Activated T-cell treated with anti-CD3 and anti-CD28 coated beads, Interleukin-2, amount 50 U/mL, for 24 hours (primary cell): Measurements from ENCODE around the gene GPR158.

Experiments
- DNase-seq: peaks from one replicate; pipeline ENCODE4 v3.0.0-alpha.2; 2020
- H3K27ac Mint-ChIP-seq: 2 replicates; pipeline ENCODE4 v1.8.0; 2020; ENCODE audit warnings: mild to moderate bottlenecking, mixed read lengths
- H3K27me3 Mint-ChIP-seq: 2 replicates; pipeline ENCODE4 v1.8.0; 2020; ENCODE audit warnings: mixed read lengths
- H3K36me3 Mint-ChIP-seq: 2 replicates; pipeline ENCODE4 v1.8.0; 2020; ENCODE audit warnings: low read depth, mixed read lengths
- H3K4me1 Mint-ChIP-seq: 2 replicates; pipeline ENCODE4 v1.8.0; 2020; ENCODE audit warnings: low read depth, mixed read lengths
- H3K4me3 Mint-ChIP-seq: 2 replicates; pipeline ENCODE4 v1.8.0; 2020; ENCODE audit warnings: mild to moderate bottlenecking, moderate library complexity, mixed read lengths
- H3K9me3 Mint-ChIP-seq: 2 replicates; pipeline ENCODE4 v1.8.0; 2020; ENCODE audit warnings: mixed read lengths

The GPR158 gene

DNA sequence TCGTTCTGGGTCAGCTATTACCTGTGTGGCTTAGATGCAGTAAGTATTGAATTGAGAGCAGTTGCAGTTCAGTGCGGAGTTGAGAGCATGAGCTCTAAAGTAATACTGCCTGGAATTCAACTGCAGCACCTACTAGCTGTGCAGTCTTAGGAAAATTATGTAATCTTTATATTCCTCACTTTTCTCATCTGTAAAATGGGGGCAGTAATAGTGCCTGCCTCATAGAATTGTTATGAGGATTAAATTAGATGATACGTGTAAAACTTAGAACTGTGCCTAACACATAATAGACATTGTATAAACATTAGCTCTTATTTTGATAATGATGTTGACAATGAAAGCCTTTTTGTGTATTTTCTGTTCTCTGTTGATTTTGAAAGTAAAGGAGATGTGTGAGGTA lies 330.0 kb downstream of the GPR158 start:
- Mint-ChIP-seq H3K4me3 (no peak overlapping the region), H3K27me3 (no peaks in the 10 kb centered on the region), H3K36me3 (no peaks in the 10 kb centered on the region), H3K4me1 (no peaks in the 10 kb centered on the region), H3K9me3 (peaks cover 4% of the 10 kb centered on the region), H3K27ac (no peak overlapping the region)
- DNase-seq, result no peak

DNA sequence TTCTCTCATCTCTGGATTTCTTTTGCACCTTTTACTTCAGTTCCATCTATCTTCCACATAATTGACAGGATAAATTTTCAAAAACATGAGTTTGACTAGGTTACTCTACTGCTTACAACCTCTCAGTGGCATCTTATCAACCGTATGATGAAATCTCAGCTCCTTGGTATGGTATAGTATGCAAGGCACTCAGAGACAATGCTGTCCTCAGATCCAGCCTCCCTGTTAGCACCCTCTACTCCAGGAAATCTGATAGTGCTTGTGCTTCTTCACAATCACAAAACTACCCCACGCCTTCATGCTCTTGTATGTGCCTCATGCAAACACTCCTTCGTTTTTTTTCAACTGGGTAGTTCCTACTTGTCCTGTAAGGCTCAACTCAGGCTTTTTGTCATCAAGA lies 330.7 kb downstream of the GPR158 start:
- no peaks in the 10 kb centered on the region for H3K27me3 Mint-ChIP-seq
- H3K9me3 Mint-ChIP-seq, result peaks cover 4% of the 10 kb centered on the region
- H3K36me3 Mint-ChIP-seq, result no peaks in the 10 kb centered on the region
- no peak for DNase-seq
- no peak overlapping the region for H3K27ac Mint-ChIP-seq
- H3K4me3 Mint-ChIP-seq, result no peak overlapping the region
- H3K4me1 Mint-ChIP-seq, result no peaks in the 10 kb centered on the region

DNA sequence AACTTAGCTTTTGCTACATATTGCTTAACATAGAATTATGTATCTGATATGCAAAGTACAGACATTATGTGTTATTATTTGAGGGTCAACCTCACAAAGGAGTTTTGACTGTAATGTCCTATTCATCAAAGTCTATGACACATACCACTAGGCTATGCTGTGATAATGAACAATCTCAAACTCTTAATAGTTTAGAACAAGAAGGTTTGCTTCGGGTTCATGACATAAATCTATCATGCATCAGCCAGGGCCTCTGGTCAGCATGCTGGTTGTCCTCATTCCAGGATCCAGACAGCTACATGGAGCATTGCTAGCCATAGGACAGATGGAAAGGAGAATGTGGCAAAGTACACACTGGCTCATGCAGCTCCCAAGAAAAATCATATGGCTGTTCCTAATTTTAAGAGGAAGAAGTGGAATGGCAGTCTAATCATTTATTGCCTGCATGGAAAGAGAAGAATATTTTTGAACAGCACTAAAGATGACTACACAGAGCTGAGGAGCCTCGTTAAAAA lies 332.1 kb downstream of the GPR158 start:
- no peaks in the 10 kb centered on the region for H3K4me1 Mint-ChIP-seq
- H3K27ac Mint-ChIP-seq, result no peak overlapping the region
- H3K27me3 Mint-ChIP-seq, result no peaks in the 10 kb centered on the region
- H3K4me3 Mint-ChIP-seq, result no peak overlapping the region
- DNase-seq, result no peak
- no peaks in the 10 kb centered on the region for H3K36me3 Mint-ChIP-seq
- peaks cover 7% of the 10 kb centered on the region for H3K9me3 Mint-ChIP-seq

DNA sequence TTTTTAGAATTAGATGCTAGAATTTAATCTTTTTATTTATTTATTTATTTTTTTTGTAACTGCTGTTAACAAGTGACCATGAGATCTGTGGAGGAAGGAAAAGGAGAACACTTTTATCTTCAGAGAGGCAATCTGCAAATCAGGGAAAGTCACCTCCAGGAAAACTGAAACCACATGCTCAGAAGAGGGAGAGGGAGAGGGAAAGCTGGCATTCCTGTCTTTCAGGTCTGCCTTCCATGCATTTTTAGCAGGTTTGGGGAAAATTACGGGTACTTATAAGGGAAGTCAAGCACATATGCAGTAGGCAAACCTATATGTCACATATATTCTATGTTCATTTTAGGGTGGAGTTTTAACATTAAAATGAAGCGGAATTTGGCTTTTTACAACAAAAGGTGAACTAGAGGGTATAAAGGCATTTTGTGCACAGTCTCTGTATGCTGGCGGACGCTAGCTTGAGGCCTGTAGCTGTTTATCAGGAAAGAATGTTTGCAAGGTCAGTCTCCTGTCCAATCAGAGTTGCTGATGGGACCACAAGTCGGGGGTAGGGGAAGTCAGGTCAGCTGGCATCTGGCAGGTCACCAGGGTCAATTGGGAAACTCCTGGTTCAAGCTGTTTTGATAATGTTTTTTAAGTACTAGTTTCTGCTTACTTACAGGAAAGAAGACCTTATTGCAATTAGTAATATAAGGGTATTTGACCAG lies 333.5 kb downstream of the GPR158 start:
- H3K9me3 Mint-ChIP-seq, result peaks cover 9% of the 10 kb centered on the region
- H3K27ac Mint-ChIP-seq, result no peak overlapping the region
- no peaks in the 10 kb centered on the region for H3K4me1 Mint-ChIP-seq
- DNase-seq, result no peak
- no peak overlapping the region for H3K4me3 Mint-ChIP-seq
- H3K27me3 Mint-ChIP-seq, result no peaks in the 10 kb centered on the region
- no peaks in the 10 kb centered on the region for H3K36me3 Mint-ChIP-seq

DNA sequence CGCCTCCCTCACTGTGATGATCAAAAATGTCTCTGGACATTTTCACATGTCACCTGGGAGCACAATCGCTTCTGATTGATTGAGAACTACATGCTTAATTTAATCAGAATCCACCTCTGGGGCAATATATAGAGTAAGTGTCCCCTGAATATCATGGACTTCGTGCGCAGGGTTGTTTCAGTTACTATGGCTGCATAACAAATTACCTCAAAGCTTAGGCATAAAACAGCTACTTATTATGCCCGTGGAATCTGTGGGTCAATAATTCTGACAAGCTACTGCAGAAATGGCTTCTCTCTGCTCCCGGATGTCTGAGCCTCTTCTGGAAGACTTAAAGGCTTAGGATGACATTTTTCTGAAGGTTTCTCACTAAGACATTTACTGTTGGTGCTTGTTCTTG lies 334.4 kb downstream of the GPR158 start:
- H3K9me3 Mint-ChIP-seq, result peaks cover 13% of the 10 kb centered on the region
- no peak for DNase-seq
- H3K27ac Mint-ChIP-seq, result no peak overlapping the region
- H3K36me3 Mint-ChIP-seq, result no peaks in the 10 kb centered on the region
- no peaks in the 10 kb centered on the region for H3K27me3 Mint-ChIP-seq
- H3K4me1 Mint-ChIP-seq, result no peaks in the 10 kb centered on the region
- no peak overlapping the region for H3K4me3 Mint-ChIP-seq

DNA sequence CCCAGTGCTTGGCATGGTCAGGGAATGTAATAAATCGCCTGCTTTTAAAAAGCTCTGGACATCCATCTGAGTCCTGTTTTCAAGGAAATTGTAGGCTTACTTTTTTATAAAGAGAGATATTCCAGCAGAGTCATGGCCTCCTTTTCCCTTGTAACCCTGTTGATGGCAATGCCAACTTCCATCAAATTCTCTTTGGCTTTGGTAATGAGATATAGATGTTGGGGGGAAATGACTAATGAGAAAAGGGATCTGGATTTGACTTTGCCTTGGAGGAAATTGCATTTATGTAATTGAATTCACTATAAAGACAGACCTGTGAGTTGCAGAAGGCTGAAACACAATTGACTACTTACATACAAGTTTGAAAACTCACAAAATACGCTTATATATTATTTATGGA lies 347.5 kb downstream of the GPR158 start:
- DNase-seq, result no peak
- no peaks in the 10 kb centered on the region for H3K36me3 Mint-ChIP-seq
- no peak overlapping the region for H3K27ac Mint-ChIP-seq
- no peaks in the 10 kb centered on the region for H3K4me1 Mint-ChIP-seq
- peaks cover 7% of the 10 kb centered on the region for H3K9me3 Mint-ChIP-seq
- no peak overlapping the region for H3K4me3 Mint-ChIP-seq
- no peaks in the 10 kb centered on the region for H3K27me3 Mint-ChIP-seq

DNA sequence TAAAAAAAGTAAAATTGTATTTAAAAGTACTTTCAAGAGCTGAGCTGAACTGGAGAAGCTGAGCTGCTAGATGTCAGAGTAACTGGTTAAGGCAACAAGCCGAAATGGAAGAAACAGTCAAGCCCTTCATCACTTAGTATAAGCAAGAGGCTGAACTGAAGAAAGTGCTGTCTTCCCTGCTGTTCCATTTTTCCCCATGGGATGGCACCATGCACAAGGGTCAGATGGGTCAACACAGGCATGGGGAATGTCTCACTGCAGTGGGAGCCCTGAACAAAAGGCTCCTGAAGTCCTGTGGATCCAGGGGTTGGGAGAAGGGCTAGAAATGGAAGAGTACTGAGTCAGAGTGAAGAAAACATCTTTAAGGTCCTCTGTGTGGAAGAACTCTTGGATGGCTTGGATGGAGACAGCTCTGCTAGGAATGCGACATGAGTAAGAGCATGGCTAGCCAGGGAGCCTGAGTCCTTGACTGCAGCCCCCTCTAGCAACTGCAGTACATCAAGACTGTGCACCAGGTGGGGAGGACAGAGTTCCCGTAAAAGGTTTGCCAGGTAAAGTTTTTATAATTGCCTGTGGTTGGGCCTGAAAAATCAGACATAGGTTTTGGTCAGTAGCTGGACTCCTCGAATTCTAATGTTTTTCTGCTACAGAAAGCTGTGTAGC lies 348.3 kb downstream of the GPR158 start:
- DNase-seq, result no peak
- peaks cover 7% of the 10 kb centered on the region for H3K9me3 Mint-ChIP-seq
- no peaks in the 10 kb centered on the region for H3K27me3 Mint-ChIP-seq
- no peak overlapping the region for H3K4me3 Mint-ChIP-seq
- H3K36me3 Mint-ChIP-seq, result no peaks in the 10 kb centered on the region
- H3K4me1 Mint-ChIP-seq, result no peaks in the 10 kb centered on the region
- no peak overlapping the region for H3K27ac Mint-ChIP-seq

DNA sequence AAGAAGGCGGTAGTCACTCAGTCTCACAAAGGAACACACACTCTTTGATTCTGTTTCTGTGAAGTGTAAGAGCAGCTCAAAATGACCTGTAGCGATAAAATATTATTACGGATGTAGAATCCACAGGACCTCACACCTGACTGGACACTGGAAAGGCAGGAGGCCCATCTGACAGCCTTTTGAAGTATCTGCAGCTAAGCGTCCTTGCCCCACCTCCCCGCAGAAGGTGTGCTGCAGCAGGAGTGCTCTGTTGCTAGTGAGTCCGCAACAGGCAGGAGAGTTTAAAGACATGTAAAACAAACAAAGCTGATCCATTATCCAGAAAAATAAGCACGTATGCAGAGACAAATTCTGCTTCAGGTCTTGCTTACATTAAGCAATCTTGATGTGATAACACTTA lies 355.5 kb downstream of the GPR158 start:
- DNase-seq, result no peak
- no peak overlapping the region for H3K27ac Mint-ChIP-seq
- no peaks in the 10 kb centered on the region for H3K36me3 Mint-ChIP-seq
- peaks cover 2% of the 10 kb centered on the region for H3K9me3 Mint-ChIP-seq
- no peak overlapping the region for H3K4me3 Mint-ChIP-seq
- H3K4me1 Mint-ChIP-seq, result no peaks in the 10 kb centered on the region
- no peaks in the 10 kb centered on the region for H3K27me3 Mint-ChIP-seq

DNA sequence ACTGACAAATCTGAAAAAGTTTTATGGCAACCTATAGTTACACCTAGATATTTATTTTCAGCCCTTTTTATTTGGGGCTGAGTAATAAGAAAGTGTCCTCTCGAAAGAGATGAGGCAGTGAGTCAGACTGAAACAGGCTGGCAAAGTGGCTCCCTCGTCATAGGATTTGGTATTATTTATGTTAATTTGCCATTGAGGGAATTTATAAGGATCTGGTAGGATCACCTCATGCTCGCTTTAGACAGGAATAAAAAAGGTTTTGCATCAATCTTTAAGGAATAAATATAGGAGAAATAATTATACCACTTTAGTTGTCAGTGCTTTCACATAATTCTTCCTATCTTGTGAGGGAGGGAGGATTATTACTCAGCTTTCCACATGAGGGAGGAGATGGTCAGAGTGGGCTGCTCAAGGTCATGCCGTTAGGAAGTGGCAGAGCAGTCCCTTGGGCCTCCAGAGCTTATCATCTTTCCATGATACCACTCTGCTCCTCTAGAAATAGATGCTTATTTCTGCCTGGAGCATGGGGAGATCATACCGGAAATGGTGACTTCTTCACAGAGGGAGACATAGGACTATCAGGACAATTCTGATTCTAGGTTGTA lies 356.8 kb downstream of the GPR158 start:
- no peaks in the 10 kb centered on the region for H3K27me3 Mint-ChIP-seq
- H3K27ac Mint-ChIP-seq, result no peak overlapping the region
- H3K4me3 Mint-ChIP-seq, result no peak overlapping the region
- no peaks in the 10 kb centered on the region for H3K36me3 Mint-ChIP-seq
- H3K4me1 Mint-ChIP-seq, result no peaks in the 10 kb centered on the region
- no peaks in the 10 kb centered on the region for H3K9me3 Mint-ChIP-seq
- DNase-seq, result no peak

DNA sequence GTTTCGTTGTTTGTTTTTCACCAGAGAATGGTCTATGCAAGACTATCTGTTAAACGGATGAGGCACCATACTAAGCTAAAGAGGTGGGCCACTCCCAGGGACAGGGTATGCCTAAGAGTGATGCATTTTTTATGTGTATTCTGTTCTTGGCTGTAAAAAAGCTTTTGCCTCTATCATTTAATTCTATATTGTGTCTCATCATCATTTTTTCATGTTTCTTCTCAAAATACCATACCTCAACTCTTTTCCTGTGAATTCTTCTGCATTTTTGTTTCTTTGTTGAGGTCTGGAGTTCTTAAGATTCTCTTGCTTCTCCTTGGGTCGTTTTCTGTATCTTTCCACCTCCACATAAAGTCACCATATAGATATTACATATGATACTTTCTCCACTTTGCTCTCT lies 357.4 kb downstream of the GPR158 start:
- Mint-ChIP-seq H3K36me3 (no peaks in the 10 kb centered on the region), H3K27me3 (no peaks in the 10 kb centered on the region), H3K4me1 (no peaks in the 10 kb centered on the region), H3K27ac (no peak overlapping the region), H3K9me3 (no peaks in the 10 kb centered on the region), H3K4me3 (no peak overlapping the region)
- no peak for DNase-seq

DNA sequence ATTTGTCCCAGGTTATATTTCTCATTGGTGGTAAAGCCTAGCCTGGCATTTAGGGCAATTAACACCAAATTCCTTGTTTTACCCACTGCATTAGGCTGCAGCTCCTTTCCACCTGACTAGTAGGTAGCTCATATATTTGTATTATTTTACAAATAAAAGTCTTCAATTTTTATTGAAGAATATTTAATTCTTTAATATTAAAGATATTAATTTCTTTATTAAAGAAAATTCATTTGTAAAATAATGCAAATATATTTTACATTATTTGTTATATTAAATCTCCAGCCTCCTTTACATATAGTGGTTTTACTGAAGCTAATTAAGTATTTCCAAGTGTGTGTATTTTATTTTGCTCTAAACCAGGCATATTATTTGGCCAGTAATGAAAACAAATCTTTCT lies 361.2 kb downstream of the GPR158 start:
- H3K36me3 Mint-ChIP-seq, result no peaks in the 10 kb centered on the region
- H3K27ac Mint-ChIP-seq, result no peak overlapping the region
- no peaks in the 10 kb centered on the region for H3K27me3 Mint-ChIP-seq
- H3K4me3 Mint-ChIP-seq, result no peak overlapping the region
- no peaks in the 10 kb centered on the region for H3K4me1 Mint-ChIP-seq
- no peak for DNase-seq
- H3K9me3 Mint-ChIP-seq, result peaks cover 3% of the 10 kb centered on the region

DNA sequence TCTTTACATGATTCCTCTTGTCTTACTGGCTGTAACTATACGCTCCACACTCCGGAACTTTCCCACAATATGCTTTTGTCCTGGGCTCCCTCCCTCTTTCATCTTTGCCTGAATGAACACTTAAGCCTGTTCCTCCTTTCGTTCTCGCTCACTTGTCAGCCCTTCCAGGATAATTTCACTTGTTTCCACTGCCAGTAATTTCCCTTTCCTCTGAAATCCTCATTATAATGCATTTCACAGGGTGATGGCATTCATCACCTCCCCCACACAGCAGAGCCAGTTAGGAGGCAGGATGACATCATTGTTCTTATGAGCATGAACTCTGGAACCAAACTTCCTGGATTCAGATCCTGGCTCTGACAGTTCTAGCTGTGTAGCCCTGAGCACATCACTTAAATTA lies 372.6 kb downstream of the GPR158 start:
- Mint-ChIP-seq H3K36me3 (no peaks in the 10 kb centered on the region), H3K27me3 (no peaks in the 10 kb centered on the region), H3K4me1 (no peaks in the 10 kb centered on the region), H3K9me3 (peaks cover 5% of the 10 kb centered on the region), H3K4me3 (no peak overlapping the region), H3K27ac (no peak overlapping the region)
- no peak for DNase-seq

DNA sequence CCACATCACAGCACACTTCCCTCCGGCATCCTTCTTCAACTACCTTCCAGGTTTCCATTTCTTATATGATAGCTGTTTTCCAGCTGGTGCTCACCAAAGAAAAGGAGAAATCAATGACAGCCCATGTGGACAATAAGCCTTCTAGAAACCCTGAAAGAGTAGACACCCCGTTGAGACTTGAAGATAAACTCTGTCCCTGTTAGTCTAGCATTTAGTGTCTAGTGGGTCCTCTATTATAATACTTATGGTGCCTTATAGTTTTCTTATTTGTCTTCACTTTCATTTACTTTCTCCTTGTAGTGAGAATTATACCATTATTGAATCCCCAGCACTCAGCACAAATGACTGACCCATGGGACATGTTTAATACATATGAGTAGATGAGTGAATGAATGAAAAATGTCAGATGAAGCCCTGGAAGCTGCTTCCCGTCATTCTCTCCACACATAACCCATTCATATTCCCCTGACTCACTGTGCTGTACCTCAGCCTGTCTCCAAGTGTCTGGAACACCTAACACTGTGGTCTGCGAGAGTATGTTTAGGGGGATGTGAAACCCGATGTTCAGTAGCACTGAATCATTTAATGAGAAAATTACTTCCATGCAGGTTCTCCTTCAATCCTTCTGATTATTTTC lies 377.6 kb downstream of the GPR158 start:
- Mint-ChIP-seq H3K4me1 (no peaks in the 10 kb centered on the region), H3K36me3 (no peaks in the 10 kb centered on the region), H3K27me3 (no peaks in the 10 kb centered on the region), H3K27ac (no peak overlapping the region), H3K4me3 (no peak overlapping the region), H3K9me3 (peaks cover 1% of the 10 kb centered on the region)
- DNase-seq, result no peak

DNA sequence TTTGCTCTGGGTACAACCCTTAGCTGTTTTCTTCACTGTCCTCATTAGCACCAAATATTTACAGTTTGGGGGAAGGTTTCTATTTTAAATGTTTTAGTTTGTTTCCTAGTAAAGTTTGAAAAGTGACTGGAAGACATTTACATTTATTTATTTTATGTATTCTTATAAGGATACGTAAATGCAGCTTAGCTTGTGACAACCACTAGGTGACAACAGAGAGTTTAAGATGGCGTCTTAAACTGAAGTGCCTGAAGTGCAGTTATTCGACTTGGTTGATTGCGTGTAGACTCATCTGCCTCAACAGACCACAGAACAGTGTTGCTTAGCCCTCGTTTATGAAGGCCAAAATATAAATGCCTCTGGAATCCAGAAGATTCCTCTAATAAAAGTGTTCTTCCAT lies 381.1 kb downstream of the GPR158 start:
- Mint-ChIP-seq H3K4me1 (no peaks in the 10 kb centered on the region), H3K4me3 (no peak overlapping the region), H3K9me3 (no peaks in the 10 kb centered on the region), H3K27ac (no peak overlapping the region), H3K27me3 (no peaks in the 10 kb centered on the region), H3K36me3 (no peaks in the 10 kb centered on the region)
- DNase-seq, result no peak

DNA sequence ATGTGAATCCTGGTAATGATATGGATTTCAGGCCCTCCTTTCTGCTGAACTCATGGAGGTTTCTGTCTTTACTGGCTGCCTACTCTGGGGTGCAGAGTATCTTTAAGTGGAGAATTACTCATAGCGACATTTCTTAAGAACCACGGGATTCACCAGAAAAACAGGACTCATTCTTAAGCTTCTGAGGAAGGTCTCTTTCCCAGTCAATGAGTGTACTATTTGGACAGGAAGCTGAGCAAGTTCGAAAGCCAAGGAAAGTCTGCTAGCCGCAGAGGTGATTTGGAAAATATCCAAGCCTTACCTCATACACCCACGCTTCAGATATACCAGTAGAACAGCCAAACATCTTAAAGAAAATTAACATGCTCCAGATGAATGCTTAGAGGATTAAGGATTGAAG lies 381.7 kb downstream of the GPR158 start:
- H3K4me3 Mint-ChIP-seq, result no peak overlapping the region
- H3K36me3 Mint-ChIP-seq, result no peaks in the 10 kb centered on the region
- H3K27ac Mint-ChIP-seq, result no peak overlapping the region
- H3K4me1 Mint-ChIP-seq, result no peaks in the 10 kb centered on the region
- no peaks in the 10 kb centered on the region for H3K9me3 Mint-ChIP-seq
- no peaks in the 10 kb centered on the region for H3K27me3 Mint-ChIP-seq
- DNase-seq, result no peak
